KMS-11 (cell line): ENCODE data around the gene GPR173.

Experiments
- H2AFZ ChIP-seq: fragments of 200-600 bp; sonication (generic); 2 replicates; pipeline ENCODE4 v1.6.1; 2016; ENCODE audit warnings: antibody characterized with exemption, mixed run types, low read depth
- H3K27ac ChIP-seq: fragments of 200-600 bp; sonication (generic); 2 replicates; pipeline ENCODE4 v1.6.1; 2016; ENCODE audit warnings: mild to moderate bottlenecking, mixed run types
- H3K27me3 ChIP-seq: fragments of 200-600 bp; sonication (generic); 2 replicates; pipeline ENCODE4 v1.6.1; 2017; ENCODE audit warnings: mild to moderate bottlenecking, low read depth, mixed run types, moderate library complexity; ENCODE audit not compliant: insufficient read depth
- H3K36me3 ChIP-seq: fragments of 200-600 bp; sonication (generic); 2 replicates; pipeline ENCODE4 v1.6.1; 2017; ENCODE audit warnings: mild to moderate bottlenecking, mixed run types; ENCODE audit not compliant: insufficient read depth
- H3K4me1 ChIP-seq: fragments of 200-600 bp; sonication (generic); 2 replicates; pipeline ENCODE4 v1.6.1; 2016; ENCODE audit warnings: mild to moderate bottlenecking, low read depth, mixed run types; ENCODE audit not compliant: poor library complexity, severe bottlenecking
- H3K4me2 ChIP-seq: fragments of 200-600 bp; sonication (generic); 2 replicates; pipeline ENCODE4 v1.7.0; 2016; ENCODE audit warnings: mild to moderate bottlenecking, mixed run types
- H3K4me3 ChIP-seq: fragments of 200-600 bp; sonication (generic); IDR thresholded peaks from 2 replicates; pipeline ENCODE4 v1.6.1; 2017; ENCODE audit warnings: low read depth, low read length, mixed read lengths; ENCODE audit not compliant: insufficient read depth
- H3K79me2 ChIP-seq: fragments of 200-600 bp; sonication (generic); 2 replicates; pipeline ENCODE4 v1.6.1; 2016; ENCODE audit warnings: low read depth, mixed run types; ENCODE audit not compliant: insufficient read depth
- H3K9ac ChIP-seq: fragments of 200-600 bp; sonication (generic); 2 replicates; pipeline ENCODE4 v1.6.1; 2016; ENCODE audit warnings: mild to moderate bottlenecking, mixed run types
- H4K20me1 ChIP-seq: fragments of 200-600 bp; sonication (generic); 2 replicates; pipeline ENCODE4 v1.6.1; 2016; ENCODE audit warnings: mild to moderate bottlenecking, mixed run types; ENCODE audit not compliant: insufficient read depth
- TF ChIP-seq, protein P1 (sequence below): fragments of 200-600 bp; sonication (generic); conservative IDR thresholded peaks from 2 replicates; pipeline ENCODE4 v1.6.1; 2017; ENCODE audit warnings: low read depth, mild to moderate bottlenecking, antibody characterized with exemption, low read length, moderate library complexity, mixed read lengths

Gene GPR173

GRCh38 chrX:53095796-53096195, 47.2 kb downstream of the GPR173 start:
- Histone ChIP-seq H3K4me1 (peaks cover 3% of the 10 kb centered on the region), H3K27ac (no peak overlapping the region), H2AFZ (no peak overlapping the region), H3K36me3 (no peaks in the 10 kb centered on the region), H3K4me2 (no peak overlapping the region), H3K27me3 (no peaks in the 10 kb centered on the region), H3K4me3 (no peak overlapping the region), H3K9ac (no peak overlapping the region), H3K79me2 (no peaks in the 10 kb centered on the region), H4K20me1 (no peaks in the 10 kb centered on the region)
- TF ChIP-seq, protein P1, sequence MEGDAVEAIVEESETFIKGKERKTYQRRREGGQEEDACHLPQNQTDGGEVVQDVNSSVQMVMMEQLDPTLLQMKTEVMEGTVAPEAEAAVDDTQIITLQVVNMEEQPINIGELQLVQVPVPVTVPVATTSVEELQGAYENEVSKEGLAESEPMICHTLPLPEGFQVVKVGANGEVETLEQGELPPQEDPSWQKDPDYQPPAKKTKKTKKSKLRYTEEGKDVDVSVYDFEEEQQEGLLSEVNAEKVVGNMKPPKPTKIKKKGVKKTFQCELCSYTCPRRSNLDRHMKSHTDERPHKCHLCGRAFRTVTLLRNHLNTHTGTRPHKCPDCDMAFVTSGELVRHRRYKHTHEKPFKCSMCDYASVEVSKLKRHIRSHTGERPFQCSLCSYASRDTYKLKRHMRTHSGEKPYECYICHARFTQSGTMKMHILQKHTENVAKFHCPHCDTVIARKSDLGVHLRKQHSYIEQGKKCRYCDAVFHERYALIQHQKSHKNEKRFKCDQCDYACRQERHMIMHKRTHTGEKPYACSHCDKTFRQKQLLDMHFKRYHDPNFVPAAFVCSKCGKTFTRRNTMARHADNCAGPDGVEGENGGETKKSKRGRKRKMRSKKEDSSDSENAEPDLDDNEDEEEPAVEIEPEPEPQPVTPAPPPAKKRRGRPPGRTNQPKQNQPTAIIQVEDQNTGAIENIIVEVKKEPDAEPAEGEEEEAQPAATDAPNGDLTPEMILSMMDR: no peak

DNA sequence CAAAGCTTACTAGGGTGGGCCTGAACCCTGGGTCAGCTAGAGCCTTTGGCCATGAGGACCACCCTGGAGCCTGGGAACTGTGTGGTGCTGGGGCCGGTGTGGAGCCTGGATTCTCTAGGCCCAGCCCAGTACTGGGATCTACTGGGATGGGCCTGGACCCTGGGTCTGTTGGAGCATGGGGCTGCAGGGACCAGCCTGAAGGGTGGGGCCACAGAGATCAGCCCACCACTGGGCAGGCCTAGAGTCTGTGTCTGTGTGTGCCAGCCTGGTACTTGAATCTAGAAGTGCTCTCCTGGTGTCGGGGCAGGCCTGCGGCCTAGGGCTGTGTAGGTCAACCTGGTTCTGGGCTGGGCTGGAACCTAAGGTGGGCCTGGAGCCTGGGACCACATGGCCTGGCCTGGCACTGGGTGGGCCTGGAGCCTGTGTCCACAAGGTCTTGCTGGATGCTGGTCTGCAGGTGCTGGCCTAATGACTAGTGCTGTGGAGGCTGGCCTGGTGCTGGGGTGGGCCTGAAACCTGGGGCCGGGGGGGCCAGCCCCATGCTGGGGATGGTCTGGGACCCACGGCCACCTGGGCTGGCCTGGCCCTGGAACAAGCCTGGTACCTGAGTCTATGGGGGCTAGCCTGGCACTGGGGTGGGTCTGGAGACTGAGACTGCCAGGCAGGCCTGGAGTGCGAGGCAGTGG, 66.4 kb downstream of the GPR173 start:
- H3K9ac ChIP-seq: no peak overlapping the region

GRCh38 chrX:53115550-53115874, 66.9 kb downstream of the GPR173 start:
- H4K20me1 ChIP-seq: no peaks in the 10 kb centered on the region
- TF ChIP-seq, protein P1: no peak
- H3K27ac ChIP-seq: no peak overlapping the region
- H3K4me2 ChIP-seq: no peak overlapping the region
- H3K4me3 ChIP-seq: no peak overlapping the region
- peaks cover 7% of the 10 kb centered on the region for H3K4me1 ChIP-seq
- no peaks in the 10 kb centered on the region for H3K36me3 ChIP-seq
- H3K27me3 ChIP-seq: no peaks in the 10 kb centered on the region
- no peak overlapping the region for H3K9ac ChIP-seq
- no peak overlapping the region for H2AFZ ChIP-seq
- no peaks in the 10 kb centered on the region for H3K79me2 ChIP-seq

More for the DNA sequence above, 66.4 kb downstream of the GPR173 start:
- H3K79me2 ChIP-seq: no peaks in the 10 kb centered on the region
- H3K27ac ChIP-seq: no peak overlapping the region
- H3K27me3 ChIP-seq: no peaks in the 10 kb centered on the region
- TF ChIP-seq, protein P1: no peak
- peaks cover 7% of the 10 kb centered on the region for H3K4me1 ChIP-seq
- no peak overlapping the region for H2AFZ ChIP-seq
- H3K4me3 ChIP-seq: no peak overlapping the region
- H4K20me1 ChIP-seq: no peaks in the 10 kb centered on the region
- no peak overlapping the region for H3K4me2 ChIP-seq
- H3K36me3 ChIP-seq: no peaks in the 10 kb centered on the region

- H3K4me2 ChIP-seq: no peak overlapping the region
- TF ChIP-seq, protein P1: no peak
- H3K27me3 ChIP-seq: no peaks in the 10 kb centered on the region
- H3K9ac ChIP-seq: no peak overlapping the region
- peaks cover 7% of the 10 kb centered on the region for H3K4me1 ChIP-seq
- H4K20me1 ChIP-seq: no peaks in the 10 kb centered on the region
- H3K36me3 ChIP-seq: no peaks in the 10 kb centered on the region
- no peak overlapping the region for H2AFZ ChIP-seq
- H3K79me2 ChIP-seq: no peaks in the 10 kb centered on the region
- no peak overlapping the region for H3K27ac ChIP-seq
- no peak overlapping the region for H3K4me3 ChIP-seq
Measured at GRCh38 chrX:53116101-53116500, 67.5 kb downstream of the GPR173 start.
